Measurements from ENCODE around the gene NR6A1. TPM values are rescaled to one million over a fixed set of nuclear protein-coding genes. Genes with fewer than 3 reads are reported as not detected.

The NR6A1 gene
- total RNA-seq, 1 experiment from 2014 or later: 0.91 TPM

DNA sequence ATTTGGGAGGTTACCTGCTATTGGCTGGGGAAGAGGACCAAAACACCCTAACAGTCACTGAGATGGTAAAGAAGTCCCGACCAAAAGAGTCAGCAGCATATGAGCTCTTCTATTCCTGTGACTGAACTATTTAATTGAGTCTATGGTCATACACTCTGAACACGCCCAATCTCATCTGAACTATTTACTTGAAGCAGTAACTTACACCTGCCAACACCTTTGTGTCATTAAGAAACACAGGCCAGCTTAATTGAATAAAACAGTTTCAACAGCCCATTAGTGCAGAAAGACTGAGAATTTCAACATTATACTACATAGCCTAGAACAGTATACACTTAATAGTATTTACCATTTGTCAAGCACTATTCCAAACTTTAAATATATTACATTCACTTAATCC is 47.8 kb downstream of the NR6A1 start:
- TF ChIP-seq, protein P1, sequence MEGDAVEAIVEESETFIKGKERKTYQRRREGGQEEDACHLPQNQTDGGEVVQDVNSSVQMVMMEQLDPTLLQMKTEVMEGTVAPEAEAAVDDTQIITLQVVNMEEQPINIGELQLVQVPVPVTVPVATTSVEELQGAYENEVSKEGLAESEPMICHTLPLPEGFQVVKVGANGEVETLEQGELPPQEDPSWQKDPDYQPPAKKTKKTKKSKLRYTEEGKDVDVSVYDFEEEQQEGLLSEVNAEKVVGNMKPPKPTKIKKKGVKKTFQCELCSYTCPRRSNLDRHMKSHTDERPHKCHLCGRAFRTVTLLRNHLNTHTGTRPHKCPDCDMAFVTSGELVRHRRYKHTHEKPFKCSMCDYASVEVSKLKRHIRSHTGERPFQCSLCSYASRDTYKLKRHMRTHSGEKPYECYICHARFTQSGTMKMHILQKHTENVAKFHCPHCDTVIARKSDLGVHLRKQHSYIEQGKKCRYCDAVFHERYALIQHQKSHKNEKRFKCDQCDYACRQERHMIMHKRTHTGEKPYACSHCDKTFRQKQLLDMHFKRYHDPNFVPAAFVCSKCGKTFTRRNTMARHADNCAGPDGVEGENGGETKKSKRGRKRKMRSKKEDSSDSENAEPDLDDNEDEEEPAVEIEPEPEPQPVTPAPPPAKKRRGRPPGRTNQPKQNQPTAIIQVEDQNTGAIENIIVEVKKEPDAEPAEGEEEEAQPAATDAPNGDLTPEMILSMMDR (IDR thresholded peaks at IDR 0.05; ENCODE audit: unreplicated experiment): no peak
- ChIA-PET POLR2A (interaction anchor here (1.3 to 2.5 kb wide), 3 partner anchors 10 to 20 kb away, joined by 3 to 8 read pairs (median 7); no protein-coding TSS in a partner anchor), CTCF (interaction anchor here (1.2 to 1.5 kb wide), 2 partner anchors 11 kb away, joined by 3 to 4 read pairs; no protein-coding TSS in a partner anchor)
- no peak for DNase-seq (ENCODE audit: unreplicated experiment)
- no peaks in the 10 kb centered on the region for H3K36me3 Mint-ChIP-seq (ENCODE audit: insufficient read depth, unreplicated experiment)
- intact Hi-C loops (cut with micrococcal nuclease): no loop called here
- no peaks in the 10 kb centered on the region for H3K4me1 Mint-ChIP-seq (ENCODE audit: insufficient read depth, unreplicated experiment)
- H3K27me3 Mint-ChIP-seq (ENCODE audit: insufficient read depth, unreplicated experiment): no peaks in the 10 kb centered on the region
- no TSS peak for BruUV-seq (replicated peaks)
- no peaks in the 10 kb centered on the region for H3K9me3 Mint-ChIP-seq (ENCODE audit: unreplicated experiment)
- H3K4me3 Mint-ChIP-seq (ENCODE audit: unreplicated experiment): no peak overlapping the region
- no peak overlapping the region for H3K27ac Mint-ChIP-seq (ENCODE audit: low read depth, unreplicated experiment)

DNA sequence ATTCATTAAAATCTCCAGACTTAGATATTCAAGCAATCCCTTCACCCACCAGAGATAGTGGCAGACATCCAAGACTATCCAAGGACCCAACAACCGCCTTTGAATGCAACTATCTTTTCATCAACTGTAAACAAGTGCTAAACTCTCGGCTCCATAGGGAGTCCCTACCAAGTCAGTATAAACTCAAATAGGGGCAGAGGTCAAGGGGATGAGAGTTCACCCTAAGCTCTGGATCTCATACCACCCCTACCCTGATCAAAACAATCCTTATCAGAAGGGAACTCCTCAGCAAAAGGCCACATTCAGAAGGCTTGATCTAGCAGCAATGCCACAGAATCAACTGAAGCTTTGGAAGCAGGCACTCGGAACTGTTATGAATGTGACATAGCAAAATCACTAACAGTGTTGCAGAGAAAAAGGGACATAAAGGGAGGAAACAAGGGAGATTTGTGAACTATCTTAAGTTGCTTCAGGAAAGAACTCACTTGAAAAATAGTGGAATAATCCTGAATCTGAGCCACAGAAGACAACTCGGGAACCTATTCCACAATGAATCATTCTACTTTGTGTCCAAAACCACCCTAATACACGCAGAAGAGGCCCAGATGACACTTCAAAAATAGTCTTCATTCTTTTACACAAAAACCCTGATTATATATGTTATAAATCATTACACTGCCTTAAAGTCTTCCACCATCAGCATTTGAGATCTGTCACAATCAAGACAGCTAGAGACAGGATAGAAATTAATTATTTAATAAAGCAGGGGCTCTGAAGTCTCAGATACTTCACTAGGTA is 49.8 kb downstream of the NR6A1 start:
- CTCF ChIA-PET: interaction anchor here (0.5 to 2.1 kb wide), 5 partner anchors 26 to 167 kb away, joined by 3 to 6 read pairs (median 3); no protein-coding TSS in a partner anchor
- H3K27ac Mint-ChIP-seq (ENCODE audit: low read depth, unreplicated experiment): no peak overlapping the region

DNA sequence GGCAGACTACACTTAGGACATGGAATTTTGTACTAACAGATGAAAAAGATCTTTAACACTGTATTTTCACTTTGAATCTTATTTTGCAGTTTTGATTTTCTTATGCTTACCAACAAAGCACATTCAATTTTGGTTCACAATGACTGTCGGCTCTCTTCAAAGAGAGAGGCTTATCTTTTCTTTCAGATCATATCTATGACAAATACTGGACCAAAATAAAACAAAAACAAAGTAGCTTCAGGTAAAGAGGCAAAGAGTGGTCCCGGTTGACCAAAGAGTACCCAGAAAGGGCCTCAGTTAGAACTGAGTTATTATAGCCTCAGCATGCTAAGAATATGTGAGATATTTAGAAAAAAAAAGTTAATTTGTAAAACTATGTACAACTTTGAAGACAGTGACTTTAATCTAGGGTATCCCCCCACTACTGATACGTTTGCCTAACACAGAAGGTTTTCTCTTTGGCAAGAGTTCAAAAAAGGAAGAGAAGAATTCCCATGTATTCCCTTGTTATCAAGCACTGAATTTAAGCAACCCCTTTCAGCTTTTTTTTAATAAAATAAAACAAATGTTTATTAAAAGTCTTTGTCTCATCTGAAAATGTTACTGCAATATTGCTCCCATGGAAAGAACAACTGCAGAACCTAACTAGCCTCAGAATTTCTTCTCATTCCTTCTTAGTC is 50.5 kb downstream of the NR6A1 start:
- ChIA-PET CTCF (interaction anchor here (0.5 to 2.1 kb wide), 6 partner anchors 9 to 167 kb away, joined by 3 to 6 read pairs (median 3); no protein-coding TSS in a partner anchor), POLR2A (interaction anchor here (1.1 kb wide), 1 partner anchor 61 kb away, joined by 4 read pairs; no protein-coding TSS in a partner anchor)
- DNase-seq (ENCODE audit: unreplicated experiment): no peak
- TF ChIP-seq, protein P1 (IDR thresholded peaks at IDR 0.05; ENCODE audit: unreplicated experiment): no peak
- Mint-ChIP-seq H3K36me3 (ENCODE audit: insufficient read depth, unreplicated experiment) (no peaks in the 10 kb centered on the region), H3K27ac (ENCODE audit: low read depth, unreplicated experiment) (no peak overlapping the region), H3K4me1 (ENCODE audit: insufficient read depth, unreplicated experiment) (no peaks in the 10 kb centered on the region), H3K9me3 (ENCODE audit: unreplicated experiment) (no peaks in the 10 kb centered on the region), H3K4me3 (ENCODE audit: unreplicated experiment) (no peak overlapping the region), H3K27me3 (ENCODE audit: insufficient read depth, unreplicated experiment) (no peaks in the 10 kb centered on the region)
- no TSS peak for BruUV-seq (replicated peaks)
- intact Hi-C loops (cut with micrococcal nuclease): no loop called here

More for the DNA sequence above, 49.8 kb downstream of the NR6A1 start:
- POLR2A ChIA-PET: interaction anchor here (1.0 kb wide), 1 partner anchor 10 kb away, joined by 3 read pairs; no protein-coding TSS in a partner anchor
- Mint-ChIP-seq H3K36me3 (ENCODE audit: insufficient read depth, unreplicated experiment) (no peaks in the 10 kb centered on the region), H3K9me3 (ENCODE audit: unreplicated experiment) (no peaks in the 10 kb centered on the region), H3K4me1 (ENCODE audit: insufficient read depth, unreplicated experiment) (no peaks in the 10 kb centered on the region), H3K4me3 (ENCODE audit: unreplicated experiment) (no peak overlapping the region), H3K27me3 (ENCODE audit: insufficient read depth, unreplicated experiment) (no peaks in the 10 kb centered on the region)
- BruUV-seq (replicated peaks): no TSS peak
- no peak for DNase-seq (ENCODE audit: unreplicated experiment)
- TF ChIP-seq, protein P1 (IDR thresholded peaks at IDR 0.05; ENCODE audit: unreplicated experiment): no peak
- intact Hi-C loops (cut with micrococcal nuclease): no loop called here

DNA sequence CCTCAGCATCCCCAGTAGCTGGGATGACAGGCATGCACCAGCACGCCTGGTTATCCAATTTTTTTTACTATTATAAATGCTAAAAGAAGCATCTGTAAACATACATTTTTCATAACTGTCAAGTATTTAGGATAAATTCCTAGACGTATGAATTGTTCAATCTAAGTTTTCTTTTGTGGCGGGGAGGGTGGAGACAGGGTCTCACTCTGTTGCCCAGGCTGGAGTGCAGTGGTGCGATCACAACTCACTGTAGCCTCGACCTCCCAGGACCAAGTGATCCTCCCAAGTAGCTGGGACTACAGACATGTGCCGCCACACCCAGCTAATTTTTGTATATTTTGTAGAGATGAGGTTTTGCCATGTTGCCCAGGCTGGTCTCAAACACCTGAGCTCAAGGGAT is 52.2 kb downstream of the NR6A1 start:
- Mint-ChIP-seq H3K27ac (ENCODE audit: low read depth, unreplicated experiment) (no peak overlapping the region), H3K4me1 (ENCODE audit: insufficient read depth, unreplicated experiment) (no peaks in the 10 kb centered on the region), H3K36me3 (ENCODE audit: insufficient read depth, unreplicated experiment) (no peaks in the 10 kb centered on the region), H3K9me3 (ENCODE audit: unreplicated experiment) (no peaks in the 10 kb centered on the region), H3K27me3 (ENCODE audit: insufficient read depth, unreplicated experiment) (no peaks in the 10 kb centered on the region), H3K4me3 (ENCODE audit: unreplicated experiment) (no peak overlapping the region)
- no peak for DNase-seq (ENCODE audit: unreplicated experiment)
- ChIA-PET CTCF (interaction anchor here (0.7 to 2.7 kb wide), 4 partner anchors 46 to 167 kb away, joined by 3 to 14 read pairs (median 4); no protein-coding TSS in a partner anchor), POLR2A (interaction anchor here (1.3 kb wide), 1 partner anchor 24 kb away, joined by 5 read pairs; no protein-coding TSS in a partner anchor)
- TF ChIP-seq, protein P1 (IDR thresholded peaks at IDR 0.05; ENCODE audit: unreplicated experiment): no peak
- BruUV-seq (replicated peaks): no TSS peak
- intact Hi-C loops (cut with micrococcal nuclease): no loop called here
